GM19452 (cell line): ENCODE data around the gene FRZB.
A peak's percentile ranks its signal among the peaks of the same experiment; 100 is the strongest.
"Not testable (repeated sequence)": the region's sequence is repeated elsewhere in the genome, so short reads cannot be mapped to it uniquely, and the experiment has no call there.

Experiments used
- ATAC-seq: cut with Tn5 transposase; IDR thresholded peaks from one replicate; pipeline ENCODE4 v1.9.1; 2021; ENCODE audit not compliant: unreplicated experiment

FRZB gene

GRCh38 chr2:182866461-182867406 lies at the start of gene FRZB:
FRZB (minus strand) TSS chr2:182866637; CDS start chr2:182866552, 85 bp downstream.
- ATAC-seq = no peak

GRCh38 chr2:182915369-182916326 lies 49.2 kb upstream of the FRZB start:
- no peak for ATAC-seq

- ATAC-seq = no peak
These were observed 48.4 kb upstream of the FRZB start for GRCh38 chr2:182914852-182915251.

- ATAC-seq = no peak
These were observed 46.6 kb upstream of the FRZB start for GRCh38 chr2:182913064-182913463.

GRCh38 chr2:182912518-182912915 lies 46.1 kb upstream of the FRZB start:
- ATAC-seq = no peak

GRCh38 chr2:182911813-182912517 lies 45.5 kb upstream of the FRZB start:
- no peak for ATAC-seq

GRCh38 chr2:182910965-182911364 lies 44.5 kb upstream of the FRZB start:
- no peak for ATAC-seq

- no peak for ATAC-seq
These were observed 40.8 kb upstream of the FRZB start for GRCh38 chr2:182907081-182907830.

GRCh38 chr2:182906454-182906853 lies 40.0 kb upstream of the FRZB start:
- peak; percentile 51 for ATAC-seq

- ATAC-seq = no peak
These were observed 38.4 kb upstream of the FRZB start for GRCh38 chr2:182904844-182905243.

GRCh38 chr2:182903566-182903965 lies 37.1 kb upstream of the FRZB start:
- ATAC-seq = no peak

GRCh38 chr2:182901748-182902147 lies 35.3 kb upstream of the FRZB start:
- ATAC-seq = no peak

GRCh38 chr2:182898718-182899117 lies 32.3 kb upstream of the FRZB start:
- ATAC-seq = no peak

GRCh38 chr2:182897137-182897536 lies 30.7 kb upstream of the FRZB start:
- no peak for ATAC-seq

GRCh38 chr2:182895798-182896197 lies 29.4 kb upstream of the FRZB start:
- no peak for ATAC-seq

GRCh38 chr2:182895169-182895568 lies 28.7 kb upstream of the FRZB start:
- ATAC-seq = no peak

GRCh38 chr2:182894174-182894573 lies 27.7 kb upstream of the FRZB start:
- no peak for ATAC-seq

GRCh38 chr2:182893666-182894065 lies 27.2 kb upstream of the FRZB start:
- no peak for ATAC-seq

- not testable (repeated sequence) for ATAC-seq
These were observed 26.6 kb upstream of the FRZB start for GRCh38 chr2:182893035-182893434.

- no peak for ATAC-seq
These were observed 25.2 kb upstream of the FRZB start for GRCh38 chr2:182891611-182892010.
